NT2/D1 (cell line): Measurements from ENCODE around the gene AFF1.

Experiments
- DNase-seq: peaks from one replicate; pipeline ENCODE4 v3.0.0-alpha.2; 2011; ENCODE audit warnings: low read depth, low spot score
- H3K27me3 ChIP-seq: 2 replicates; pipeline ENCODE4 v1.6.0; 2011; ENCODE audit warnings: mild to moderate bottlenecking; ENCODE audit not compliant: insufficient read length, insufficient read depth
- H3K36me3 ChIP-seq: 2 replicates; pipeline ENCODE4 v1.6.1; 2011; ENCODE audit warnings: mild to moderate bottlenecking, low read length, mixed read lengths; ENCODE audit not compliant: insufficient read depth, insufficient read length
- H3K4me1 ChIP-seq: 2 replicates; pipeline ENCODE4 v1.5.1; 2011; ENCODE audit not compliant: insufficient read depth, insufficient read length
- H3K4me3 ChIP-seq: 2 replicates; pipeline ENCODE4 v1.5.1; 2011; ENCODE audit warnings: low read depth; ENCODE audit not compliant: insufficient read length
- H3K9ac ChIP-seq: 2 replicates; pipeline ENCODE4 v1.6.0; 2011; ENCODE audit warnings: low read depth; ENCODE audit not compliant: insufficient read length
- H3K9me3 ChIP-seq: 2 replicates; pipeline ENCODE4 v1.5.1; 2011; ENCODE audit warnings: mild to moderate bottlenecking, low read length; ENCODE audit not compliant: insufficient read depth
- SUZ12 ChIP-seq: IDR thresholded peaks from 2 replicates; pipeline ENCODE4 v1.6.1; 2011; ENCODE audit not compliant: insufficient read length, insufficient read depth; ENCODE audit errors: extremely low read depth
- YY1 ChIP-seq: IDR thresholded peaks from 2 replicates; pipeline ENCODE4 v1.6.1; 2011; ENCODE audit not compliant: insufficient read length, insufficient read depth
- ZNF274 ChIP-seq: IDR thresholded peaks from 2 replicates; pipeline ENCODE4 v1.6.1; 2011; ENCODE audit warnings: mild to moderate bottlenecking, low read depth, low read length

AFF1 gene

GRCh38 chr4:87018753-87019152, 83.9 kb downstream of the AFF1 start:
- H3K9me3 ChIP-seq: no peaks in the 10 kb centered on the region
- H3K27me3 ChIP-seq: no peaks in the 10 kb centered on the region
- H3K36me3 ChIP-seq: no peaks in the 10 kb centered on the region
- no peak for DNase-seq
- H3K4me3 ChIP-seq: no peak overlapping the region
- no peak for TF ChIP-seq YY1
- TF ChIP-seq ZNF274: no peak
- no peak for TF ChIP-seq SUZ12
- no peak overlapping the region for H3K9ac ChIP-seq
- H3K4me1 ChIP-seq: no peaks in the 10 kb centered on the region

- no peak overlapping the region for H3K4me3 ChIP-seq
- no peak overlapping the region for H3K9ac ChIP-seq
- peaks cover 3% of the 10 kb centered on the region for H3K4me1 ChIP-seq
- H3K36me3 ChIP-seq: no peaks in the 10 kb centered on the region
- no peaks in the 10 kb centered on the region for H3K9me3 ChIP-seq
- H3K27me3 ChIP-seq: no peaks in the 10 kb centered on the region
- DNase-seq: no peak
- TF ChIP-seq YY1 (no peak), SUZ12 (no peak), ZNF274 (no peak)
Measured at GRCh38 chr4:87019246-87019791, 84.5 kb downstream of the AFF1 start.

DNA sequence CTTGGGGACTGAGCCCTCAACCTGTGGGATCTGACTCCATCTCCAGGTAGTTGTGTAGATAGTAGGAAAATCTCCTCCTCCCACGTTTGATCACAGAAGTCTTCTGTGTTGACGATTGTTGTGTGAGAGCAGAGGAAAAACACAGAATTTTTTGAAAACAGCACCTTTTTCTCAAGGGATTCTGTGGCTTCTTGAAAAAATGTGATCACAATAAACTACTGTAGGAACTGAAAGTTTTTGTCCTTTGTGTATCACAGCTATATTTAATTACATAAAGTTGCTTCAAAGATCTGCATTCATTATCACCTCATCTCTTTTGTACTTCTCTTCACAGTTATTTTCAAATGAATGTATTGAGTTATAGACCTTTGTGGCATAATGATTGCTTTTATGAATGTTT, 85.1 kb downstream of the AFF1 start:
- no peak for TF ChIP-seq SUZ12
- TF ChIP-seq ZNF274: no peak
- TF ChIP-seq YY1: no peak
- H3K27me3 ChIP-seq: no peaks in the 10 kb centered on the region
- no peak for DNase-seq
- H3K9ac ChIP-seq: no peak overlapping the region
- H3K4me1 ChIP-seq: peaks cover 3% of the 10 kb centered on the region
- H3K4me3 ChIP-seq: no peak overlapping the region
- no peaks in the 10 kb centered on the region for H3K9me3 ChIP-seq
- H3K36me3 ChIP-seq: no peaks in the 10 kb centered on the region

- Histone ChIP-seq H3K27me3 (no peaks in the 10 kb centered on the region), H3K36me3 (no peaks in the 10 kb centered on the region), H3K9ac (no peak overlapping the region), H3K4me1 (peaks cover 3% of the 10 kb centered on the region), H3K4me3 (no peak overlapping the region), H3K9me3 (no peaks in the 10 kb centered on the region)
- TF ChIP-seq SUZ12 (no peak), YY1 (no peak), ZNF274 (no peak)
- DNase-seq: no peak
Measured at GRCh38 chr4:87024201-87024600, 89.4 kb downstream of the AFF1 start.

- H3K9me3 ChIP-seq: no peaks in the 10 kb centered on the region
- no peak overlapping the region for H3K4me3 ChIP-seq
- H3K36me3 ChIP-seq: no peaks in the 10 kb centered on the region
- no peak for DNase-seq
- peaks cover 3% of the 10 kb centered on the region for H3K4me1 ChIP-seq
- H3K27me3 ChIP-seq: no peaks in the 10 kb centered on the region
- TF ChIP-seq SUZ12 (no peak), YY1 (no peak), ZNF274 (no peak)
- no peak overlapping the region for H3K9ac ChIP-seq
Measured at GRCh38 chr4:87025023-87025613, 90.3 kb downstream of the AFF1 start.

GRCh38 chr4:87025614-87026041, 90.8 kb downstream of the AFF1 start:
- H3K4me3 ChIP-seq: no peak overlapping the region
- no peaks in the 10 kb centered on the region for H3K27me3 ChIP-seq
- no peak overlapping the region for H3K9ac ChIP-seq
- TF ChIP-seq SUZ12 (no peak), ZNF274 (no peak), YY1 (no peak)
- peaks cover 3% of the 10 kb centered on the region for H3K4me1 ChIP-seq
- H3K9me3 ChIP-seq: no peaks in the 10 kb centered on the region
- H3K36me3 ChIP-seq: no peaks in the 10 kb centered on the region
- no peak for DNase-seq

- Histone ChIP-seq H3K4me1 (peaks cover 3% of the 10 kb centered on the region), H3K27me3 (no peaks in the 10 kb centered on the region), H3K36me3 (no peaks in the 10 kb centered on the region), H3K4me3 (no peak overlapping the region), H3K9ac (no peak overlapping the region), H3K9me3 (no peaks in the 10 kb centered on the region)
- DNase-seq: no peak
- TF ChIP-seq SUZ12: no peak
- TF ChIP-seq ZNF274: no peak
- TF ChIP-seq YY1: no peak
Measured at GRCh38 chr4:87026800-87027495, 92.1 kb downstream of the AFF1 start.
